GM18505 (cell line): ENCODE results near the gene KCNK6.

Experiments used
- ATAC-seq: cut with Tn5 transposase; IDR thresholded peaks from one replicate; pipeline ENCODE4 v1.9.1; 2021; ENCODE audit not compliant: unreplicated experiment
- POLR2A ChIP-seq: IDR thresholded peaks from 4 replicates; pipeline ENCODE4 v1.6.1; 2011; ENCODE audit warnings: borderline replicate concordance; ENCODE audit not compliant: insufficient read depth, insufficient read length; ENCODE audit errors: extremely low read depth

KCNK6 gene

DNA sequence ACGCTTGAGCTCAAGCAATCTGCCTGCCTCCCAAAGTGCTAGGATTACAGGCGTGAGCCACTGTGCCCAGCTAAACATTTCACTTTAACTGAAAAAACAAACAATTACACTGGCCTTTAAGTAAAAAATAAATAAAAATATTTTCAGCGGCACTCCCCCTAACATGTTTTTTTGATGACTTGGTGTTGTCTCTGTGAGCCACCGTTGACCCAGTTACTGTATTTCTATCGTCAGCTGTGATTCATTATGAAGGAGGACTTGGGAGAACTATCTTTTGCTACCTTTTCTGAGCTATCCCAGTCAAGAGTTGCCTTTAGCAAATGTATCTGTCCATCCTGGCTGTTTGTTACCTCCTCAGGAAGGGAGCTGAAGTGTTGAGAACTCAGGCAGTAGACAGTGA, 34.1 kb upstream of the KCNK6 start:
- no peak for TF ChIP-seq POLR2A

DNA sequence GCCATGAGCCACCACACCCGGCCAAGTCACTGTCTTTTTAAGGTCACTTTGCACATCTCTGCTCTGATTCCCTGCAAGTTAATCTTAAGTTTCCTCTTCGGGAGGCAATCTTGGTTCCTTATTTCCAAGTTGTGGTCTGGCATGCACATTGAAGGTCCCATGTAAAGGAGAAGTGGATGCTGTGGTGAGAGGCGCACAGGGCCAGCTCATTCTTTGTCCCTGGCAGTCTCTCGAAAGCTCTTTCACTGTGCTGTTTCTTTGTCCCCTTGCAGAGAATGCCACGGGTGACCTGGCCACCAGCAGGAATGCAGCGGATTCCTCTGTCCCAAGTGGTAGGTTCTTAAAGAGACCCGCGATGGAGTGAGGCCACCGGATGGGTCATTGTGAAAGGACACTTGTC, 32.0 kb upstream of the KCNK6 start:
- TF ChIP-seq POLR2A: no peak
- ATAC-seq: no peak

More for the DNA sequence above, 34.1 kb upstream of the KCNK6 start:
- ATAC-seq: no peak

DNA sequence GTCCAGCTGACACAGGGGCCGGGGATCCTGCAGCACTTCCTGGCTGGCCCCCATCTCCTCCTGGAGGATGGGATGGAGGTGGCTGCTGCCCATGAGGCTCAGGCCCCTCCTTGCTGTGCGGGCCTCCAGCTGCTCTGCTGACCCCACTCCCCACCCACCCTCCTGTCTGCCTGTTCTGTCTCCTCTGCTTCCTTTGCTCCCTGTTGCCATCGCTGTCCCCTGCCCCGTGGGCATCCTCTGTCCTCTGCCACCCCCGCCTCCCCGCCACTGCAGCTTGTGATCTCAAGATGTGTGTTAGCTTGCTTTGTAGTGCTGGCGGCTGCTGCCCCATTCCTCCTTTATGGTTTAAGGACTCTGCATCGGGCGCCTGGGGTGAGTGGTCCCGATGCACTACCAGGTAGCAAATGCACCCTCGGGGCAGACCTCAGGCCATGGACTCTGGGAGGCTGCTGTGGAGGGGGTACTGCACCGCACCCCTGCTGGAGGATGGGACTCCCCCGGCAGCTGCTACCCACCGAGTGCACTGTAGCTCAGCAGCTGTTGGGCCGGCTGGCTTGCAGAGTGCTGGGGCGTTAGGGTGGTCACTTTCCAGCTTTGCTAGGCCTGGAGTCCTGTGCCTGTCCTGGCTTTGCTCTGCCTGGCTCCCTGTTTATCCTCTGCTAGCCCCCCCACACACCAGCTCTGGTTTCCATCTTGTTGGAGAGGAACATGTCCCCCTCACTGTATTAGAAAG, 31.4 kb upstream of the KCNK6 start:
- TF ChIP-seq POLR2A: no peak
- ATAC-seq: no peak

DNA sequence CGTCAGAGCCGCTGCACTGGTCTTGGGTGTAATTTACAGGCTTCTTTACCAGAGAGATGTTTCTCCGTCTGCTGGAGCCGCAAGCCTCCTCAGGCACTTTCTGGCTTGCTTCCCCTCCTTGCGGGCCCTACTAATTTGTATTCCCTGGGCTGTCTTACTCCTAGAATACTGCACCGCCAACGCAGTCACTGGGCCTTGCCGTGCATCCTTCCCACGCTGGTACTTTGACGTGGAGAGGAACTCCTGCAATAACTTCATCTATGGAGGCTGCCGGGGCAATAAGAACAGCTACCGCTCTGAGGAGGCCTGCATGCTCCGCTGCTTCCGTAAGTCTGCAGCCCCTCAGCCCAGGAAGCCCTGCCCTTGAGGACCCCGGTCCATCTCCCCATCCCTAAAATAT, 29.7 kb upstream of the KCNK6 start:
- TF ChIP-seq POLR2A: no peak

GRCh38 chr19:38290631-38291147, 29.0 kb upstream of the KCNK6 start:
- ATAC-seq: no peak

More for the DNA sequence above, 29.7 kb upstream of the KCNK6 start:
- ATAC-seq: no peak

GRCh38 chr19:38291855-38292254, 27.8 kb upstream of the KCNK6 start:
- ATAC-seq: no peak
- TF ChIP-seq POLR2A: no peak

More at GRCh38 chr19:38290631-38291147, 29.0 kb upstream of the KCNK6 start:
- no peak for TF ChIP-seq POLR2A

GRCh38 chr19:38293281-38293680, 26.4 kb upstream of the KCNK6 start:
- TF ChIP-seq POLR2A: no peak
- ATAC-seq: no peak

DNA sequence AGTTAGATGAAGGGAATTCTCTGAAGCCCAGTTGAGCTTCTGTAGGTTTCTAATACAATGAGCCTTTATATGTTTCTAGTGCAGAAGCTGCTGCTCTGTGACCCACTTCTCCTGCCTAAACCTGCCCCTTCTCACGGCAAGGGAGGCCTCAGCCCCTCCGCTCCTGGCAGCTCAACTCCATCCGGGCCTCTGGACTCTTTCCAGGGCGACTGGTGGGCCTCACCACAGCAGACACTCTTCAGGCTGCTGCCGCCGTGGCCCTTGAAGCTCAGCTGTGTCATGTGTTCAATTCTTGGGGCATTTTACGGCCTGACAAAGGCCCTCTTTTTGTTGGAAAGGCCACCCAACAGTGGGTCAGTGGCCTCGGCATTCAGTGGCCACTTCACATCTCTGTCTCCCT, 25.6 kb upstream of the KCNK6 start:
- no peak for ATAC-seq
- TF ChIP-seq POLR2A: no peak

DNA sequence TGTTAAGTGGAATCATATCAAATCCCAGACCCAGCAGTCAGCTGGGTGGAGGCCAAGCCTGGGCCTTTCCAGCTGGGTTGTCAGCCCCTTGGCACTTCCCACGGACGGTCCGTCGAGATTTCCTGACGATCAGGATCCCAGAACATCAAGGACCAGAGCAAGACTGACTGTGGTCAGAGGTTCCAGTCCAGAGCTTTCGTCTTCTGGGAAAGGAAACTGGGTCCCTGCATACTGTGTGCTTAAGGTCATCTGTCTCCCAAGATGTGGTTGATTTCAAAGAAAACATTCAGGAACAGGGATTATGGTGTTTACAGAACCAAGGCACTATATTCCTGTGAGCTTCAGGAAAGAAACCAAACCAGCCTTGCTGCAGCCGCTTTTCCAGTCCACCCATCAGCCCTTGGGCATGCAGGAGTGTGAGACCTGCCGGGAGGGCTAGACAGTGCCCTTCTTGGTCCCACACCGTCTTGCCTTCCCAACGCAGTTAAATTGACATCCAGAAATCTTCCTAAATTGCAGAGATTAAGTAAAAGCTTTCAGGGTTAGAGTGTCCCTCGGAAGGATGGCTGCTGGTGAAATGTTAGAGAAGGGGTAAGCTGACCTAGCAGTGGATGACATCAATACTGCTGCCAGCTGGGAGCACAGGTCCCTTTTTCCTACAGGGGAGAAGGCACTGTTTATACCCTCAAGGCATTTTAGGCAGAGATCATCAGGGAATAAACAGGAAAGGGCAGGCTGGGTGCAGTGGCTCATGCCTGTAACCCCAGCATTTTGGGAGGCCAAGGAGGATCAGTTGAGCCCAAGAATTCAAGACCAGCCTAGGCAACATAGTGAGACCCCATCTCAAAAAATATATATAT, 20.6 kb upstream of the KCNK6 start:
- no peak for ATAC-seq

GRCh38 chr19:38303517-38304351, 15.9 kb upstream of the KCNK6 start, which contains the start of gene C19orf33:
C19orf33 (plus strand) TSS chr19:38304251; CDS start chr19:38304262, 11 bp downstream.
- ATAC-seq: no peak

More for the DNA sequence above, 20.6 kb upstream of the KCNK6 start:
- no peak for TF ChIP-seq POLR2A

GRCh38 chr19:38304352-38304865, 15.2 kb upstream of the KCNK6 start:
- no peak for ATAC-seq
- TF ChIP-seq POLR2A: no peak

More at GRCh38 chr19:38303517-38304351, 15.9 kb upstream of the KCNK6 start, which contains the start of gene C19orf33:
- no peak for TF ChIP-seq POLR2A

DNA sequence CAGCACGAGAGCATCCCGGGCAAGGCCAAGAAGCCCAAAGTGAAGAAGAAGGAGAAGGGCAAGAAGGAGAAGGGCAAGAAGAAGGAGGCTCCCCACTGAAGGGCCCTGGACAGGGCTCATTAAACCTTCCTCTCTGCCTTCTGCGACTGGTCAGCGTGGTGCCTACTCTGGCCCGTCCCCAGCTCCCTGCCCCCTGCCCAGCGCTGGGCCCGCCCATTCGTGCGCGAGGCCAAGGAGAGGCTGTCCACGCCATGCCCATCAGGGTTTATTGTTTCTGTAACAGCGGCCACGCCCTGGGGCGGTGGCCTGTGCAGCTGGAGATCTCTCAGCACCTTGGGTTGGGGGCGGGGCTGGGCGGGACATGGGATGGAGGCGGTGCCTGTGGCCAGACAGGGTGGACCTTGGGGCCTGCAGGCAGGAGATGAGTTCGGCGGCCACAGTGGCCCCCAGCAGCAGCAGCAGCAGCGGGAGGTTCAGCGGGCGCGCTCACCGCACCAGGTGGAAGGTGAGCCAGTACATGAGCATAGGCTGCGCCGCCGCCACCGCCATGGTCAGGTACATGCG, 14.7 kb upstream of the KCNK6 start:
- TF ChIP-seq POLR2A: no peak
- ATAC-seq: no peak

GRCh38 chr19:38306236-38306635, 13.4 kb upstream of the KCNK6 start:
- TF ChIP-seq POLR2A: no peak
- ATAC-seq: no peak

GRCh38 chr19:38307076-38307475, 12.6 kb upstream of the KCNK6 start:
- ATAC-seq: no peak
- TF ChIP-seq POLR2A: no peak
